Neuron (in vitro differentiated cells): ENCODE data around the gene EP400.

Experiments used
- H2AFZ ChIP-seq: one replicate; pipeline ENCODE4 v1.6.1; 2013; ENCODE audit warnings: low read depth, mild to moderate bottlenecking, inconsistent platforms, low read length, moderate library complexity
- H3K27me3 ChIP-seq: one replicate; pipeline ENCODE4 v1.6.1; 2013; ENCODE audit warnings: low read length; ENCODE audit not compliant: insufficient read depth
- H3K36me3 ChIP-seq: one replicate; pipeline ENCODE4 v1.6.1; 2013; ENCODE audit warnings: low read length; ENCODE audit not compliant: insufficient read depth
- H3K4me1 ChIP-seq: one replicate; pipeline ENCODE4 v1.6.1; 2013; ENCODE audit warnings: low read length; ENCODE audit not compliant: insufficient read depth
- H3K4me3 ChIP-seq: 2 replicates; pipeline ENCODE4 v1.5.1; 2013; ENCODE audit warnings: mild to moderate bottlenecking, low read length, moderate library complexity
- H3K9me3 ChIP-seq: one replicate; pipeline ENCODE4 v1.6.1; 2013; ENCODE audit warnings: low read length

The EP400 gene

DNA sequence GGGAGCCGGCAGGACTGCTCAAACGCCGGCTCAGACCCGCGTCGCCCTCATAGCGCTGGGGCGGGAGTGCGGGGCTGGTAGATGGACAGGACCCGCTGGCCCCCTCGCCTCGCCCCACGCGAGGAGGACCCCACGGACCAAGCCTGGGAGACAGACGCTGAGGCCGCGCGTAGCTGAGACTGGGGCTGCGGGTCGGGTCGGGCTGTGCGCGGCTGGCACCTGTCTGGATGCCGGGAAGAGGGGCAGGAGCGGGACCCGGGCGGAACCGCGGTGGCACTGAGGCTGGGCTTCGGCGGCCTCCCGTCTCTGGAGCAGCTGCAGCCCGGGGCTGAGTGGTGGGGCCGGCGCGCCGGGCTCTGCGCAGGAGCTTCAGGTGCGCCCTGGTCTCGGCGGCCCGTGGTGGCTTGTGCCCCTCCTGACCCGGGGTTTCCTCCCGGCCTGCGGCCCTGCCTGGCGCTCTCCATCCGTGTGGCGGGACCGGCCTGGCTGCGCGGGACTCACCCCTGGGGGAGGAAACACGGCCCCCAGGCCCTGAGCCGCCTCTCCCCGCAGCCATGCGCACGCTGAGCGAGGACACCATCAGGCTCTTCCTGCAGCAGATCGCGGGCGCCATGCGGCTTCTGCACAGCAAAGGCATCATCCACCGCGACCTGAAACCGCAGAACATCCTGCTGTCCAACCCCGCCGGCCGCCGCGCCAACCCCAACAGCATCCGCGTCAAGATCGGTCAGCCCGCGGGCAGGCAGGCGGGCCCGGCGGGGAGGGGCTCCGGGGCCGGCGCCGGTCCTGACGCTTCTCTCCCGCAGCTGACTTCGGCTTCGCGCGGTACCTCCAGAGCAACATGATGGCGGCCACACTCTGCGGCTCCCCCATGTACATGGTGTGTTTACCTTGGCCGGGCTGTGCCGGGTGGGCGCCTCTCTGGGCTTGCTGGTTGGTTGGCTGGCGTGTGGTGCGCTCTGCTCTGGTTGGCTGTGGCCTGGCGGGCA lies 41.4 kb upstream of the EP400 start:
- no peak overlapping the region for H3K4me3 ChIP-seq
- H3K36me3 ChIP-seq, result peaks cover 67% of the 10 kb centered on the region

GRCh38 chr12:131909081-131909751 lies 40.5 kb upstream of the EP400 start:
- no peaks in the 10 kb centered on the region for H3K27me3 ChIP-seq
- no peak overlapping the region for H3K4me3 ChIP-seq
- H2AFZ ChIP-seq, result no peak overlapping the region
- no peaks in the 10 kb centered on the region for H3K9me3 ChIP-seq
- no peaks in the 10 kb centered on the region for H3K4me1 ChIP-seq
- peaks cover 69% of the 10 kb centered on the region for H3K36me3 ChIP-seq

More for the DNA sequence above, 41.4 kb upstream of the EP400 start:
- no peaks in the 10 kb centered on the region for H3K27me3 ChIP-seq
- no peak overlapping the region for H2AFZ ChIP-seq
- H3K4me1 ChIP-seq, result no peaks in the 10 kb centered on the region
- H3K9me3 ChIP-seq, result no peaks in the 10 kb centered on the region

- Histone ChIP-seq H2AFZ (no peak overlapping the region), H3K27me3 (no peaks in the 10 kb centered on the region), H3K4me1 (no peaks in the 10 kb centered on the region), H3K9me3 (no peaks in the 10 kb centered on the region), H3K4me3 (no peak overlapping the region), H3K36me3 (peaks cover 75% of the 10 kb centered on the region)
Observed at GRCh38 chr12:131909752-131910219, 40.0 kb upstream of the EP400 start.

DNA sequence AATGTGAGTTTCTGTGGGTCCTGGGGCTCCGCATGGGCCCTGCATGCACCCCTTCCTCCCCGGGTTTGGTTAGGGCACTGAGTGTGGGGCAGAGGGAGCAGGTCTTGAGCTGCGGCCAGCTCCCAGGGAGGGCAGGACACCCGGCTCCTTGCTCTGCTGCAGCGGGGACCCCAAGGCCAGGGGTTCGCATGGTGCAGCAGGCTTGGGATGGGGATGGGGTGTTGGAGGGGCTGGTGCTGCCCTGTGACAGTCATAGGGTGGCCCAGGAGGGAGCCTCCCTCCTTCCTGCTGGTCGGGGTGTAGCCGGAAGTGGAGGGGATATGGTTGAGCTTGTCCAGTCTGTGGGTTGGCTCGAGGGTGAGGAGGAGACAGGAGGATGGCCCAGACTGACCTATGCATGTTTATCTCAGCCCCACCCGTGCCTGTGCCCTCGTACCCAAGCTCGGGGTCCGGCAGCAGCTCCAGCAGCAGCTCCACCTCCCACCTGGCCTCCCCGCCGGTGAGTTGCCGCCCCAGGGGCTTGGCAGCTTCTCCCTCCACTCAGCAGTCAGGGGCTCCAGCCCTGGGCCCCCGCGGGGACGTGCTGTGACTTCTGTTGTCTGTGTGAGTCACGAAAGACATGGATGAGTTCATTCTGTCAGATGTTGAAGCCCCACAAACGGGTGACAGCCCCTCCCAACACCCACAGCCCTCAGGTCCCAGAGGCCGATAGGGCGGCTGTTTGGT lies 39.3 kb upstream of the EP400 start:
- no peaks in the 10 kb centered on the region for H3K9me3 ChIP-seq

DNA sequence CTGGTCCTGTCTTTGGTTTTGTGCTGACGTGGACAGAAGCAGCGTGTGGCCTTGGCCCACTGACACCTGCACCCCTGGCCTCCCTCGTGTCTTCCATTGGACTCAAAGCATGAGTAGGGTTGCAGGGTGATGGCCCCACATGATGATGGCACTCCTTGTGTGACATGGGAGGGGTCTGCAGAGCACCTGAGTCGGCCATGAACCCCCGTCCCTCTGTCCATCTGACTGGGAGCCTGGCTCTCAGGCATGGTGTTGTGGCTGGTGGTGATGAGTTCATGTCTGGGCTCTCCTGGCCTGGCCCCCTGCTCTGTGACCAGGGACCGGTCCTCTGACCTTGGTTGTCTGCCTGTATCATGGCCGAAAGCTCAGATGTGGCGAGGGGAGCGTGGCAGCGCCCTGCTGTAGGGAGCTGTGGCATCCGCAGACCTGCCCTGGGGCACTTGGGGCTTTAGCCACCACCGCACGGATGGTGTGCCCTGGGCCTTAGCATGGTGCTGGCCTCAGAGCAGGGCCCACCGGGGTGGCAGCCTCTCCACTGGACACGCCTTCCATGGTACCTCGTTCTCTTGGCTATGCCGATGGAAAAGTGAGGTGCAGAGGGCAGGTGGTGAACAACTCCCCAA lies 38.6 kb upstream of the EP400 start:
- no peak overlapping the region for H2AFZ ChIP-seq
- no peaks in the 10 kb centered on the region for H3K9me3 ChIP-seq
- peaks cover 82% of the 10 kb centered on the region for H3K36me3 ChIP-seq
- H3K27me3 ChIP-seq, result no peaks in the 10 kb centered on the region
- no peaks in the 10 kb centered on the region for H3K4me1 ChIP-seq
- H3K4me3 ChIP-seq, result no peak overlapping the region

More for the DNA sequence above, 39.3 kb upstream of the EP400 start:
- H3K4me1 ChIP-seq, result no peaks in the 10 kb centered on the region
- no peaks in the 10 kb centered on the region for H3K27me3 ChIP-seq
- peaks cover 82% of the 10 kb centered on the region for H3K36me3 ChIP-seq
- H2AFZ ChIP-seq, result no peak overlapping the region
- no peak overlapping the region for H3K4me3 ChIP-seq

- Histone ChIP-seq H3K9me3 (no peaks in the 10 kb centered on the region), H3K4me1 (no peaks in the 10 kb centered on the region), H3K27me3 (no peaks in the 10 kb centered on the region), H2AFZ (no peak overlapping the region), H3K36me3 (peaks cover 80% of the 10 kb centered on the region), H3K4me3 (no peak overlapping the region)
Observed at GRCh38 chr12:131911851-131912477, 37.8 kb upstream of the EP400 start.

- Histone ChIP-seq H3K4me1 (no peaks in the 10 kb centered on the region), H3K4me3 (no peak overlapping the region), H3K27me3 (no peaks in the 10 kb centered on the region), H3K9me3 (no peaks in the 10 kb centered on the region), H2AFZ (no peak overlapping the region), H3K36me3 (peaks cover 76% of the 10 kb centered on the region)
Observed at GRCh38 chr12:131912518-131913274, 37.0 kb upstream of the EP400 start.

- H3K27me3 ChIP-seq, result no peaks in the 10 kb centered on the region
- H3K36me3 ChIP-seq, result peaks cover 73% of the 10 kb centered on the region
- H2AFZ ChIP-seq, result no peak overlapping the region
- H3K9me3 ChIP-seq, result no peaks in the 10 kb centered on the region
- no peak overlapping the region for H3K4me3 ChIP-seq
- H3K4me1 ChIP-seq, result no peaks in the 10 kb centered on the region
Observed at GRCh38 chr12:131913666-131914065, 36.1 kb upstream of the EP400 start.

DNA sequence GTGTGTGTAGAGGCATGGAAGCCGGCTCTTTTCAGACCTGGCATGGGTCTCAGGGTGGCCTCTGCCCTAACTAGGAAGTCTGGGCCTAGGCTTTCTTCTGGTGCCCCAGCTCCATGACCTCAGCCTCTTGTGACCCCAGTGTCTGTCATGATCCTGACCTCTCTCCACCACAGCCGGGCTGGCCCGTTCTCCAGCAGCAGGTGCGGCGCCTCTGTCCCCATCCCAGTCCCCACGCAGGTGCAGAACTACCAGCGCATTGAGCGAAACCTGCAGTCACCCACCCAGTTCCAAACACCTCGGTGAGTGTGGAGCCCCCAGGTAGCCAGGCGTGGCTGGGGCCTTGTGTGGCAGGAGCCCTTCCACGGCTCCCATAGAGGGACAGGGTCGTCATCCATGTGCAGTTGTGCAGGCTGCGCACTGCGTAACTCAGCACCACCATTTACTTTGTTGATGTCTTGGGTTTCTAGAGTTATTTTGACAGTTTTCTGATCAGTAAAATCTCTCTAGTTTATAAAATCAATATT lies 35.5 kb upstream of the EP400 start:
- Histone ChIP-seq H3K36me3 (peaks cover 71% of the 10 kb centered on the region), H3K4me3 (no peak overlapping the region), H3K4me1 (no peaks in the 10 kb centered on the region), H3K27me3 (no peaks in the 10 kb centered on the region), H2AFZ (no peak overlapping the region), H3K9me3 (no peaks in the 10 kb centered on the region)

DNA sequence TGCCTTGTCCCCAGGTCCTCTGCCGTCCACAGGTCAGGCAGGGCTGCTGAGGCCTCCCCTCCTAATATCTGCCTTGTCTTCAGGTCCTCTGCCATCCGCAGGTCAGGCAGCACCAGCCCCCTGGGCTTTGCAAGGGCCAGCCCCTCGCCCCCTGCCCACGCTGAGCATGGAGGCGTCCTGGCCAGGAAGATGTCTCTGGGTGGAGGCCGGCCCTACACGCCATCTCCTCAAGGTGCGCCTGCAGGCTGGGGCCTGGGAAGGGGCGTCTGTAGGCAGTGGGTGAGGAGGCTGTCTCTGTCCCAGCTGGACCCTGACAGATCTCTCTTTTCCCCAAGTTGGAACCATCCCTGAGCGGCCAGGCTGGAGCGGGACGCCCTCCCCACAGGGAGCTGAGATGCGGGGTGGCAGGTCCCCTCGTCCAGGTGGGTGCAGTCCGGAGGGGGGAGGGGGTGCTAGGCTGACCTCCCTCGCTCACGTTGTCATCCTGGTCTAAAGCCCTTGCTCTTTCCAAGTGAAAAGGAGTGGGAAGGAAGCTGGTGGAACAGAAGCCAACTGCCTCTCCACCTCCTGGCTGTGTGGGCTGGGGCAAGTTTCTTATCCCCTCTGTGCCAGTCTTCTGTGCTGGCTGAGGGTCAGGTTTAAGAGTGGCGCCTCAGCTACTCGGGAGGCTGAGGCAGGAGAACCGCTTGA lies 34.6 kb upstream of the EP400 start:
- no peaks in the 10 kb centered on the region for H3K9me3 ChIP-seq
- H3K27me3 ChIP-seq, result no peaks in the 10 kb centered on the region
- no peak overlapping the region for H2AFZ ChIP-seq
- peaks cover 71% of the 10 kb centered on the region for H3K36me3 ChIP-seq
- H3K4me1 ChIP-seq, result no peaks in the 10 kb centered on the region
- no peak overlapping the region for H3K4me3 ChIP-seq

GRCh38 chr12:131915823-131916222 lies 33.9 kb upstream of the EP400 start:
- no peaks in the 10 kb centered on the region for H3K9me3 ChIP-seq
- peaks cover 71% of the 10 kb centered on the region for H3K36me3 ChIP-seq

More at GRCh38 chr12:131915823-131916222, 33.9 kb upstream of the EP400 start:
- no peak overlapping the region for H3K4me3 ChIP-seq
- H2AFZ ChIP-seq, result no peak overlapping the region
- no peaks in the 10 kb centered on the region for H3K27me3 ChIP-seq
- H3K4me1 ChIP-seq, result no peaks in the 10 kb centered on the region
